Adipose tissue (tissue), 3 donors: ENCODE results near the gene SNRNP27. TPM values are rescaled to one million over a fixed set of nuclear protein-coding genes. Genes with fewer than 3 reads are reported as not detected.
"Not testable (repeated sequence)": the region's sequence is repeated elsewhere in the genome, so short reads cannot be mapped to it uniquely, and the experiment has no call there.

Experiments
- H3K27ac ChIP-seq: one replicate; pipeline ENCODE4 v1.5.1; 2013; ENCODE audit warnings: low read depth, low read length
- WGBS, 3 donors: extraction: QIAGEN DNeasy Blood & Tissue Kit; methylation state at CpG; one replicate each; pipeline ENCODE4 v1.1.7; 2013; 5-methylcytosine and 5-hydroxymethylcytosine counted together
- polyA plus RNA-seq, 3 donors: library from polyadenylated mRNA; stranded (reverse); fragments of 200-250 nt; gene quantifications; one replicate each; pipeline ENCODE4 v1.2.3, GENCODE V29; 2013
- donor health status: healthy with polysubstance abuse.
- donor health status: Bipolar disorder and iron deficiency.
- donor health status: healthy.

The SNRNP27 gene
- polyA plus RNA-seq, 3 donors: 17.9 to 70.9 (median 57.8) TPM

DNA sequence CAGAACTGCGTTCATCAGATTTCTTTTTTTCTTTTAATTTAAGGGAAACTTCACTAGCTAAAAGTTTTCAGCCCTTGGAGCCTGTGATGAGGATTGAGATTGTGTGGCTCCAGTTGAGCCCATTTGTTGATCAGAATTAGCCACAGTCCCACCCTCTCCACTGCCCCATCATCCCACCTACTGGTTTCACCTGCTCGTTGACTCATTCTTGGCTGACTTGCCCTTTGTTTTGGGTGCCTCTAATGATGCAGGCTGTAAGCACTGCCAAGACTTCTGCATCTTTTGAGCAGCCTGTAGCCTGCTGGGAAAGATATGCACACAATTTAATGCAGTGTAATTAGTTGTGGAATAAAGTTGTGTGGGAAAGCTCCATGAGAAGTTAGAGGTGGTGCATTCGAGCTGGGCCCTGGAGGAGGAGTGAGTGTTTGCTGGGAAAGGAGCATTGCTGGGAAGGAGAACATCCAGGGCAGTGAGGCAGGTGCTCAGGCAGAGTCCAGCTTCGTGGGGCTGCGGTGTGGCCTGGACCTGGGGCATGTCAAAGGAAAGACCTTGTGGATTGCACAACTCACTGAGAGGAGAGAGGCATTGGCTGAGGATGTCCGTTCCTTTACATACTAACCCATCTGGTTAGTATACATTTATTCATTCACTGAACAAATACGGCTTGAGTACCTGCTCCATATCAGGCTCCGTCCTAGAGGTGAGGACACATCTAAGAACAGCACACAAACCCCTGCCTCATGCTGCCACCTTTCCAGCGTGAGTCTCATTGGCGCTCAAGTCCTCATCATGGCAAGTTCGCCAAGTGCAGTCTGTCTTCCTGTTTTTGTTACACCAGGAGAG, 49.5 kb downstream of the SNRNP27 start:
- 75 to 89% (median 78%) methylated on average over 11 of the region's 11 CpGs for WGBS, 3 donors

GRCh38 chr2:69943843-69944525, 50.2 kb downstream of the SNRNP27 start:
- no peak overlapping the region for H3K27ac ChIP-seq
- WGBS, 3 donors: 56 to 83% (median 64%) methylated on average over 9 of the region's 9 CpGs

More for the DNA sequence above, 49.5 kb downstream of the SNRNP27 start:
- H3K27ac ChIP-seq: no peak overlapping the region

- no peak overlapping the region for H3K27ac ChIP-seq
- WGBS, 3 donors: 93 to 97% (median 93%) methylated on average over 7 of the region's 7 CpGs
Measured at GRCh38 chr2:69944756-69945155, 51.0 kb downstream of the SNRNP27 start.

GRCh38 chr2:69945441-69945840, 51.7 kb downstream of the SNRNP27 start:
- 66 to 91% (median 71%) methylated on average over 8 of the region's 8 CpGs for WGBS, 3 donors
- no peak overlapping the region for H3K27ac ChIP-seq

- WGBS, 3 donors: 84 to 86% (median 85%) methylated on average over 8 of the region's 8 CpGs
- H3K27ac ChIP-seq: peak overlapping the region; percentile 60
Measured at GRCh38 chr2:69945941-69946340, 52.2 kb downstream of the SNRNP27 start.

- peak overlapping the region; percentile 60 for H3K27ac ChIP-seq
- 55 to 60% (median 56%) methylated on average over 13 of the region's 13 CpGs for WGBS, 3 donors
Measured at GRCh38 chr2:69946351-69947324, 52.9 kb downstream of the SNRNP27 start.

DNA sequence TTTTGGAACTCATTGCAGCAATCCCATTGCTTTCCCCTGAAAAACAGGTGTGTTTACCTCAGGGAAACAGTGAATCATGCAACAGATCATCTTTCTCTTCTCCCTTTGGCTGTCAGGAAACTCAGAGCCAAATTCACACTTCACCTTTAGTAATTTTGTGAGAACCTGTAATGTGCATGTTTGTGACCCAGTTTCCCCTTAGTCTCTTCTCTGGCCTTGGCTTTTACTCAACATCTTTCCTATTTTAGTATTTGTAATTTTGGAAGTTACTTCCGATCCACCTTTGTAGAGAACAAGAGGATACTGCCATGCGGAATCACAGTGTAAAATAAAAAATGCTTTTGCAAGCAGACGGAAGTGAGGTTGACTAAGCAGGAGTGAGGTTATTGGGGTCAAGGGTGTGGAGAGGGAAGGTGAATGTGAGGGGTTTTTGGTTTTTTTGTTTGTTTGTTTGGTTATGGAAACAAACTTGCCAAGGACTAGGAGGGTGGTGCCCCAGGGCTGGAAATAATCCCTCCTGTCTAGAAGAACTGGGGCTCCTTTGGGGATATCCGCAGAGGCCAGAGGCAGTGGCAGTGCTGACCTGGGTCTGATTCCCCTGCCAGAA, 53.7 kb downstream of the SNRNP27 start:
- 68 to 93% (median 69%) methylated on average over 4 of the region's 4 CpGs for WGBS, 3 donors
- H3K27ac ChIP-seq: peak overlapping the region; percentile 54

DNA sequence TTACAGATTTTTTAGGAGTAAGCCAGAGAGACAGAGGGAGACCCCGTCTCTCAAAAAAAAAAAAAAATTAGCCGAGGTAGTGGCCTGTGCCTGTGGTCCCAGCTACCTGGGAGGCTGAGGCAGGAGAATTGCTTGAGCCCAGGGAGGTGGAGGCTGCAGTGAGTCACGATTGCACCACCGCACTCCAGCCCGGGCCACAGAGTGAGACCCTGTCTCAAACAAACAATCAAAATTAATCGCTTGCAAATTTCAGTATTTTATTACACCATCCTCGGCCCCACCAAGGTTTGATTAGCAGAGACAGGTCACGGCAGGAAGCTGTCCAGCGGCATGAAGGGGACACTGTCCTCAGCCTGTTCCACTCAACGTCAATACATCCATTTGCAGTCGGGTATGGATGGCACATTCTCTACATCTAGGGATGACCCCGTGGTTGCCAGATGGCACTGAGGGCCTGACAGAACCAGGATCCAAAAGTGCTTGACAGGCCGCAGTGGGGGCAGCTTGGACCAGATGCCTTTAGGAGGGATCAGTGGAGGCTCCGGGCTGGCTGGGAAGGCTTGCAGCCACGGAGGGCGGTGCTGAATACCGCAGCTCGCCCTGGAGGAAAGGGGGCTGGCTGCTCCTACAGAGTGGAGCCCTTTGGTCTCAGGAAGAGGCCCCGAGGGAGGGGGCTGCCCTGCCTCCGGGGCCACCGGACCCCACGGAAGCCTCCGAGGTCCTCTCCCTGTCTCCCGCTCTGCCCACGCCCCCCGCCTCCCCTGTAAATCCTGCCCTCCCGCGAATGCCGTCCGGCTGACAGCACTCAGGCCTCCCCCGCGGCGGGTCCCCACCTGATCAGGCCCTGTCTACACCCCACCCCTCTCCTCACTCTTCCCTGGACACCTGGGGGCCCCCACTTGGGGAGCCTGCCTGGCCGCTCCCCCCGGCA, 54.5 kb downstream of the SNRNP27 start:
- H3K27ac ChIP-seq: no peak overlapping the region
- 45 to 54% (median 46%) methylated on average over 33 to 35 of the region's 35 CpGs for WGBS, 3 donors

DNA sequence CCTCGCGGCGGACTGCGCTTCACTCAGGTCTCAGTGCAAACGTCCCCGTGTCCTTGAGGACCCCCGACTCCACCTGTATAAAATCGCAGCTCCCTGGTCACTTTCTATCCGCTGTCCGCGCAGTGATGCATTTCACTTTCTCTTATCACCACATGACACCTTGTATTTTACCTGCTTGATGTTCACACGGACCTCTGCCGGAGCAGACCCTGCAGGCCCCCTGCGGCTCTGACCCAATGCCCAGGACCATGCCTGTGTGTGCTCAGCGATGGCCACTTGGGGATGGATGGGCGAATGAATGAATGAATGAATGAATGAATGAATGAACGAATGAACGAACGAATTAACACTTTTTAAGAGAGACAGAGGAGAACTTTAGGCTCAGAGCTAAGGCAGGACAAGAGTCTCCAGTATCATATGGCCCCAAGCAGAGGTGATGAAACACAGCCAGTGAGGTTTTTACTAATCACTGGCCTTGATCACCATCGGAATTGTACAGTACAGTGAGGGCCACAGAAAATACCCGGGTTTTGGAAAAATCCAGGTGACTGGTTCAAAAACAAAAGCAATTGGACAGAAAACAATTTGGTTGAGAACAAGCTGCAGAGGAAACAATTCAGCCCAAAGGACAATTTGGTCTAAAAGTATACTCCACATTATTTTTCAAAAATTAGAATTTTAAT, 55.3 kb downstream of the SNRNP27 start:
- 46 to 79% (median 75%) methylated on average over 18 to 21 of the region's 21 CpGs for WGBS, 3 donors
- H3K27ac ChIP-seq: no peak overlapping the region

GRCh38 chr2:69950241-69950640, 56.5 kb downstream of the SNRNP27 start:
- no peak overlapping the region for H3K27ac ChIP-seq
- 75 to 88% (median 86%) methylated on average over 5 of the region's 5 CpGs for WGBS, 3 donors

- H3K27ac ChIP-seq: not testable (repeated sequence)
- 94 to 99% (median 96%) methylated on average over 3 of the region's 3 CpGs for WGBS, 3 donors
Measured at GRCh38 chr2:69950671-69951070, 56.9 kb downstream of the SNRNP27 start.

DNA sequence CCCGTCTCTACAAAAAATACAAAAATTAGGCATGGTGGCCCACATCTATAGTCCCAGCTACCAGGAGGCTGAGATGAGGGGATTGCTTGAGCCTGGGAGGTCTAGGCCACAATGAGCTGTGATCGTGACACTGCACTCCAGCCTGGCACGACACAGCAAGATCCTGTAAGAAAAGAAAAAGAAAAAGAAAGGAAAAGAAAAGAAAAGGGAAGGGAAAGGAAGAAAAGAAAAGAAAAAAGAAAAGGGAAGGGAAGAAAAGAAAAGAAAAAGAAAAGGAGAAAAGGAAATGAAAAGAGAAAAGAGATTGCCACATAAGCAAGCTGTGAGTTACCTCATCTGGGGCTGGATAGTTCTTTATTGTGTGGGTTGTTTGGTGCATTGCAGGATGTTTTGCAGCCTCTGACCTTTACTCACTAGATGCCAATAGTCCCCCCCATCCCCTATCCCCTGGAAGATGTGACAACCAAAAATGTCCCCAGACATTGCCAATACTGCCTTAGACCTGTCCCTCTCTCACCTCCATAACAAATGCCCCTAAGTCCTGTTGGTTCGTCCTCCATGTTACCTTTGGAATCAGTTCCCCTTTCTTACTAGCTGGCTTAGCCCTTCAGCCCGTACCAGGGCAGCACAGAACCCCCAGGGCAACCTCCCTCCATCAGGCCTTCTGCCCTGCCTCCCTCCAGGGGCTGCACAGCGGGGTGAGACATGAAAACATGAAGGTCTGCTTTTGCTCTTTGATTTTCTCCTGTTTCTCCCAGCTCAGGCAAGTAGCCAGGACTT, 58.8 kb downstream of the SNRNP27 start:
- 73 to 80% (median 76%) methylated on average over 6 of the region's 6 CpGs for WGBS, 3 donors

GRCh38 chr2:69954084-69954483, 60.3 kb downstream of the SNRNP27 start:
- 95 to 100% (median 100%) methylated on average over 1 of the region's 1 CpG for WGBS, 3 donors
- no peak overlapping the region for H3K27ac ChIP-seq

More for the DNA sequence above, 58.8 kb downstream of the SNRNP27 start:
- no peak overlapping the region for H3K27ac ChIP-seq
